ENCODE data around the gene ACMSD.

- TF ChIP-seq CTCF (IDR thresholded peaks at IDR 0.05) (no peak), POLR2AphosphoS5 (IDR thresholded peaks at IDR 0.05) (no peak), POLR2A (IDR thresholded peaks at IDR 0.05) (no peak)
Observed at GRCh38 chr2:134934150-134934549, 95.7 kb downstream of the ACMSD start.

All from prostate gland (tissue), 2 donors.